Measurements from ENCODE around the gene ESRRA. TPM values are rescaled to one million over a fixed set of nuclear protein-coding genes. Genes with fewer than 3 reads are reported as not detected.

The ESRRA gene
- total and polyA plus RNA-seq, 2 of the 8 experiments (the other 6 are each of a cell fraction or from before 2014, with no cell fraction given) = 18.2 to 37.0 TPM

- TF ChIP-seq BACH1 (IDR thresholded peaks at IDR 0.05; ENCODE audit: low read length) (peak; percentile 79), KDM1A (IDR thresholded peaks at IDR 0.05; ENCODE audit: borderline replicate concordance, low read length) (no peak), JUND (IDR thresholded peaks at IDR 0.05; ENCODE audit: low read length) (no peak), BRCA1 (IDR thresholded peaks at IDR 0.05; ENCODE audit: low read depth, low read length) (no peak), TAF7 (optimal IDR thresholded peaks at IDR 0.05; ENCODE audit: borderline replicate concordance, low read depth, low read length) (peak; percentile 1), RFX5 (IDR thresholded peaks at IDR 0.05; ENCODE audit: borderline replicate concordance, low read depth, low read length) (no peak), RBBP5 (IDR thresholded peaks at IDR 0.05; ENCODE audit: borderline replicate concordance, low read depth, low read length) (no peak), MAFK (IDR thresholded peaks at IDR 0.05; ENCODE audit: low read depth, low read length) (peak; percentile 33; the same call in 1 of the 2 replicates), SP4 (IDR thresholded peaks at IDR 0.05; ENCODE audit: low read length) (no peak), POLR2A (IDR thresholded peaks at IDR 0.05; ENCODE audit: control extremely low read depth in 1 of 2, low read depth in 2 of 2, low read length in 2 of 2) (peak in 1 of 2 experiments; percentile 76; a peak in 2 of 3 replicates), KDM5A (IDR thresholded peaks at IDR 0.05; ENCODE audit: low read length) (peak; percentile 39; the same call in 1 of the 2 replicates), RXRA (IDR thresholded peaks at IDR 0.05; ENCODE audit: insufficient read depth, low read depth, low read length) (no peak), POU5F1 (IDR thresholded peaks at IDR 0.05; ENCODE audit: low read depth, low read length) (no peak), USF2 (IDR thresholded peaks at IDR 0.05; ENCODE audit: low read length) (peak; percentile 58; the same call in 1 of the 2 replicates), ASH2L (IDR thresholded peaks at IDR 0.05; ENCODE audit: low read length) (peak; percentile 81), EZH2 (IDR thresholded peaks at IDR 0.05; ENCODE audit: low read depth, low read length, severe bottlenecking) (no peak), CBX5 (IDR thresholded peaks at IDR 0.05; ENCODE audit: low read depth, low read length) (no peak), TCF12 (IDR thresholded peaks at IDR 0.05; ENCODE audit: low read depth, low read length) (no peak), BCL11A (IDR thresholded peaks at IDR 0.05; ENCODE audit: low read depth in 2 of 2, low read length in 2 of 2) (no peak), SIRT6 (IDR thresholded peaks at IDR 0.05; ENCODE audit: low read length) (no peak), PHF8 (conservative IDR thresholded peaks at IDR 0.05; ENCODE audit: low read depth, low read length) (peak; percentile 86), TBP (IDR thresholded peaks at IDR 0.05; ENCODE audit: low read depth, low read length) (peak; percentile 58; the same call in 1 of the 2 replicates), ATF3 (IDR thresholded peaks at IDR 0.05; ENCODE audit: insufficient read depth, low read depth, low read length) (no peak)
Observed at GRCh38 chr11:64317325-64317960, 12.1 kb downstream of the ESRRA start, which contains the start of gene TRMT112 (continued).
